ENCODE data around the gene CD8B2.
A peak's percentile ranks its signal among the peaks of the same experiment; 100 is the strongest.
"Not testable (repeated sequence)": the region's sequence is repeated elsewhere in the genome, so short reads cannot be mapped to it uniquely, and the experiment has no call there.

Gene CD8B2

GRCh38 chr2:106551417-106552130 lies 64.4 kb downstream of the CD8B2 start:
- DNase-seq (ENCODE audit: low spot score), result no peak

- no peak for DNase-seq (ENCODE audit: low spot score)
Measured at GRCh38 chr2:106552921-106553320, 65.8 kb downstream of the CD8B2 start.

GRCh38 chr2:106553321-106553720 lies 66.2 kb downstream of the CD8B2 start:
- no peak for DNase-seq (ENCODE audit: low spot score)

GRCh38 chr2:106554411-106554810 lies 67.2 kb downstream of the CD8B2 start:
- DNase-seq (ENCODE audit: low spot score), result no peak

- DNase-seq (ENCODE audit: low spot score), result no peak
Measured at GRCh38 chr2:106555053-106555452, 67.9 kb downstream of the CD8B2 start.

- not testable (repeated sequence) for DNase-seq (ENCODE audit: low spot score)
Measured at GRCh38 chr2:106559786-106560185, 72.6 kb downstream of the CD8B2 start.

GRCh38 chr2:106560773-106561172 lies 73.6 kb downstream of the CD8B2 start:
- DNase-seq (ENCODE audit: low spot score), result no peak

- DNase-seq (ENCODE audit: low spot score), result no peak
Measured at GRCh38 chr2:106561356-106561755, 74.2 kb downstream of the CD8B2 start.

- no peak for DNase-seq (ENCODE audit: low spot score)
Measured at GRCh38 chr2:106561803-106562202, 74.6 kb downstream of the CD8B2 start.

- no peak for DNase-seq (ENCODE audit: low spot score)
Measured at GRCh38 chr2:106562268-106563186, 75.4 kb downstream of the CD8B2 start.

GRCh38 chr2:106563195-106563594 lies 76.0 kb downstream of the CD8B2 start:
- no peak for DNase-seq (ENCODE audit: low spot score)

- DNase-seq (ENCODE audit: low spot score), result no peak
Measured at GRCh38 chr2:106565599-106565998, 78.4 kb downstream of the CD8B2 start.

- DNase-seq (ENCODE audit: low spot score), result peak; percentile 32
Measured at GRCh38 chr2:106566050-106566449, 78.9 kb downstream of the CD8B2 start.

- not testable (repeated sequence) for DNase-seq (ENCODE audit: low spot score)
Measured at GRCh38 chr2:106566484-106566883, 79.3 kb downstream of the CD8B2 start.

GRCh38 chr2:106570316-106570715 lies 83.2 kb downstream of the CD8B2 start:
- no peak for DNase-seq (ENCODE audit: low spot score)

Data from COLO829 (cell line).